Measurements from ENCODE around the gene GJA3. TPM values are rescaled to one million over a fixed set of nuclear protein-coding genes. Genes with fewer than 3 reads are reported as not detected.

GJA3 gene
- total RNA-seq, 8 experiments from 2014 or later, result 0.08 to 0.36 (median 0.18) TPM; not detected in 2

GRCh38 chr13:20109037-20109436 lies 51.8 kb downstream of the GJA3 start:
- Histone ChIP-seq H3K27ac (no peak overlapping the region), H3K4me3 (no peak overlapping the region), H3K4me1 (replicated peaks in 1 of 2) (no peaks in the 10 kb centered on the region)
- no peak for ATAC-seq (replicated peaks in 6 of 8)
- in situ Hi-C loops (cut with MboI; ENCODE audit: low pct_unique_long_range_greater_than_20kb in 2 of 9, low sequenced_read_pairs in 9 of 9, unreplicated experiment in 9 of 9), result no loop called here
- 0 to 100% (median 66%) methylated on average over 1 to 2 of the region's 2 CpGs; no CpG with 5 or more reads in 1 of the 10 experiments for WGBS, 10 experiments

GRCh38 chr13:20106742-20107141 lies 54.1 kb downstream of the GJA3 start:
- ATAC-seq (replicated peaks in 6 of 8), result peak in 4 of 8 experiments; percentile 12 to 52 (median 26)
- in situ Hi-C loops (cut with MboI; ENCODE audit: low pct_unique_long_range_greater_than_20kb in 2 of 9, low sequenced_read_pairs in 9 of 9, unreplicated experiment in 9 of 9), result no loop called here
- Histone ChIP-seq H3K4me1 (replicated peaks in 1 of 2) (no peaks in the 10 kb centered on the region), H3K27ac (no peak overlapping the region), H3K4me3 (no peak overlapping the region)
- WGBS, 10 experiments, result 0 to 36% (median 20%) methylated on average over 1 to 4 of the region's 4 CpGs; no CpG with 5 or more reads in 4 of the 10 experiments

- Histone ChIP-seq H3K4me3 (no peak overlapping the region), H3K27ac (no peak overlapping the region), H3K4me1 (replicated peaks in 1 of 2) (no peaks in the 10 kb centered on the region)
- ATAC-seq (replicated peaks in 6 of 8), result no peak
- in situ Hi-C loops (cut with MboI; ENCODE audit: low pct_unique_long_range_greater_than_20kb in 2 of 9, low sequenced_read_pairs in 9 of 9, unreplicated experiment in 9 of 9), result no loop called here
- 0 to 100% (median 87%) methylated on average over 1 to 10 of the region's 13 CpGs; no CpG with 5 or more reads in 1 of the 10 experiments for WGBS, 10 experiments
These were observed 55.6 kb downstream of the GJA3 start for GRCh38 chr13:20105161-20105689.

GRCh38 chr13:20102525-20103180 lies 58.2 kb downstream of the GJA3 start:
- in situ Hi-C loops (cut with MboI; ENCODE audit: low pct_unique_long_range_greater_than_20kb in 2 of 9, low sequenced_read_pairs in 9 of 9, unreplicated experiment in 9 of 9), result no loop called here
- Histone ChIP-seq H3K27ac (no peak overlapping the region), H3K4me3 (no peak overlapping the region), H3K4me1 (replicated peaks in 1 of 2) (no peaks in the 10 kb centered on the region)
- WGBS, 10 experiments, result 0 to 89% (median 72%) methylated on average over 2 to 9 of the region's 9 CpGs; no CpG with 5 or more reads in 1 of the 10 experiments
- ATAC-seq (replicated peaks in 6 of 8), result peak in 3 of 8 experiments; percentile 75 to 94 (median 93)

GRCh38 chr13:20101467-20102316 lies 59.2 kb downstream of the GJA3 start:
- in situ Hi-C loops (cut with MboI; ENCODE audit: low pct_unique_long_range_greater_than_20kb in 2 of 9, low sequenced_read_pairs in 9 of 9, unreplicated experiment in 9 of 9), result no loop called here
- 0 to 85% (median 67%) methylated on average over 1 to 7 of the region's 8 CpGs; no CpG with 5 or more reads in 2 of the 10 experiments for WGBS, 10 experiments
- peak in 1 of 8 experiments; percentile 20 for ATAC-seq (replicated peaks in 6 of 8)

GRCh38 chr13:20099319-20099718 lies 61.5 kb downstream of the GJA3 start:
- Histone ChIP-seq H3K4me1 (replicated peaks in 1 of 2) (no peaks in the 10 kb centered on the region), H3K27ac (no peak overlapping the region), H3K4me3 (no peak overlapping the region)
- no peak for ATAC-seq (replicated peaks in 6 of 8)
- in situ Hi-C loops (cut with MboI; ENCODE audit: low pct_unique_long_range_greater_than_20kb in 2 of 9, low sequenced_read_pairs in 9 of 9, unreplicated experiment in 9 of 9), result no loop called here
- WGBS, 10 experiments, result 18 to 100% (median 70%) methylated on average over 1 to 5 of the region's 9 CpGs; no CpG with 5 or more reads in 2 of the 10 experiments

More at GRCh38 chr13:20101467-20102316, 59.2 kb downstream of the GJA3 start:
- H3K4me1 ChIP-seq (replicated peaks in 1 of 2), result no peaks in the 10 kb centered on the region
- H3K27ac ChIP-seq, result no peak overlapping the region
- no peak overlapping the region for H3K4me3 ChIP-seq

GRCh38 chr13:20093951-20094350 lies 66.9 kb downstream of the GJA3 start:
- WGBS, 10 experiments, result 10 to 81% (median 55%) methylated on average over 2 to 6 of the region's 6 CpGs; no CpG with 5 or more reads in 1 of the 10 experiments

GRCh38 chr13:20090349-20090748 lies 70.5 kb downstream of the GJA3 start:
- H3K4me3 ChIP-seq, result no peak overlapping the region
- in situ Hi-C loops (cut with MboI; ENCODE audit: low pct_unique_long_range_greater_than_20kb in 2 of 9, low sequenced_read_pairs in 9 of 9, unreplicated experiment in 9 of 9), result no loop called here
- ATAC-seq (replicated peaks in 6 of 8), result peak in 2 of 8 experiments; percentile 23 to 34
- 35 to 100% (median 79%) methylated on average over 1 of the region's 1 CpG; no CpG with 5 or more reads in 2 of the 10 experiments for WGBS, 10 experiments
- H3K4me1 ChIP-seq (replicated peaks in 1 of 2), result no peaks in the 10 kb centered on the region
- no peak overlapping the region for H3K27ac ChIP-seq

More at GRCh38 chr13:20093951-20094350, 66.9 kb downstream of the GJA3 start:
- no peaks in the 10 kb centered on the region for H3K4me1 ChIP-seq (replicated peaks in 1 of 2)
- in situ Hi-C loops (cut with MboI; ENCODE audit: low pct_unique_long_range_greater_than_20kb in 2 of 9, low sequenced_read_pairs in 9 of 9, unreplicated experiment in 9 of 9), result no loop called here
- no peak overlapping the region for H3K4me3 ChIP-seq
- ATAC-seq (replicated peaks in 6 of 8), result no peak
- H3K27ac ChIP-seq, result no peak overlapping the region

Other genes with a start within 250 kb of the GJA3 start
- gene ZMYM2, start 202.3 kb downstream of the GJA3 start, total RNA-seq, result 10 to 100 TPM; 45.5 to 97.6 (median 77.7) TPM
- gene GJB2, start 31.9 kb upstream of the GJA3 start, total RNA-seq, result 1 to 10 TPM in 2 of 8 experiments, under 1 TPM in 3, not detected in 3; 0.05 to 3.6 (median 0.17) TPM
- gene GJB6, start 71.3 kb upstream of the GJA3 start, total RNA-seq, result under 1 TPM in 2 of 8 experiments, not detected in 6; 0.19 to 0.50 TPM